WTC11 (cell line): Measurements from ENCODE around the gene CHTF8. TPM values are rescaled to one million over a fixed set of nuclear protein-coding genes. Genes with fewer than 3 reads are reported as not detected.

Source experiments
- ARID4B ChIP-seq: sonication (generic); formaldehyde crosslinking; IDR thresholded peaks from 2 replicates; pipeline ENCODE4 v1.8.0; 2023; ENCODE audit warnings: missing genetic modification reagents, mild to moderate bottlenecking, borderline replicate concordance
- CREB1 ChIP-seq: sonication (generic); formaldehyde crosslinking; IDR thresholded peaks from 2 replicates; pipeline ENCODE4 v1.8.0; 2023; ENCODE audit warnings: mild to moderate bottlenecking, missing genetic modification reagents
- E2F4 ChIP-seq: sonication (generic); formaldehyde crosslinking; IDR thresholded peaks from 2 replicates; pipeline ENCODE4 v1.8.1; 2022; ENCODE audit warnings: low read depth, mild to moderate bottlenecking, moderate library complexity, missing genetic modification reagents, borderline replicate concordance
- ERG ChIP-seq: fragments of 250-450 bp; sonication (Bioruptor Pico); IDR thresholded peaks from 2 replicates; pipeline ENCODE4 v1.8.0; 2021; ENCODE audit warnings: mild to moderate bottlenecking
- ETV6 ChIP-seq: sonication (generic); formaldehyde crosslinking; IDR thresholded peaks from 2 replicates; pipeline ENCODE4 v1.8.1; 2022; ENCODE audit warnings: mild to moderate bottlenecking, missing genetic modification reagents
- GRHL2 ChIP-seq: fragments of 250-450 bp; sonication (Bioruptor Pico); IDR thresholded peaks from 2 replicates; pipeline ENCODE4 v1.8.0; 2022; ENCODE audit warnings: mild to moderate bottlenecking, moderate library complexity; ENCODE audit not compliant: insufficient replicate concordance, severe bottlenecking
- KAT7 ChIP-seq: sonication (generic); formaldehyde crosslinking; IDR thresholded peaks from 2 replicates; pipeline ENCODE4 v1.8.1; 2023; ENCODE audit warnings: missing genetic modification reagents, mild to moderate bottlenecking, borderline replicate concordance
- MAX ChIP-seq: sonication (generic); formaldehyde crosslinking; IDR thresholded peaks from 2 replicates; pipeline ENCODE4 v1.8.0; 2022; ENCODE audit warnings: mild to moderate bottlenecking, missing genetic modification reagents
- MLX ChIP-seq: sonication (generic); formaldehyde crosslinking; IDR thresholded peaks from 2 replicates; pipeline ENCODE4 v1.8.1; 2023; ENCODE audit warnings: mild to moderate bottlenecking, missing genetic modification reagents, moderate library complexity
- NFYB ChIP-seq: sonication (generic); formaldehyde crosslinking; conservative IDR thresholded peaks from 2 replicates; pipeline ENCODE4 v1.8.0; 2022; ENCODE audit warnings: low read depth, missing genetic modification reagents
- RELA ChIP-seq: sonication (generic); formaldehyde crosslinking; IDR thresholded peaks from 2 replicates; pipeline ENCODE4 v1.8.1; 2022; ENCODE audit warnings: missing genetic modification reagents, mild to moderate bottlenecking, borderline replicate concordance
- SOX15 ChIP-seq: fragments of 250-450 bp; sonication (Bioruptor Pico); IDR thresholded peaks from 2 replicates; pipeline ENCODE4 v1.9.0; 2021; ENCODE audit warnings: mild to moderate bottlenecking
- SP1 ChIP-seq: sonication (generic); formaldehyde crosslinking; conservative IDR thresholded peaks from 2 replicates; pipeline ENCODE4 v1.8.1; 2022; ENCODE audit warnings: missing genetic modification reagents
- TCF7 ChIP-seq: sonication (generic); formaldehyde crosslinking; IDR thresholded peaks from 2 replicates; pipeline ENCODE4 v1.8.0; 2022; ENCODE audit warnings: mild to moderate bottlenecking, low read depth, missing genetic modification reagents, moderate library complexity
- TEAD1 ChIP-seq: sonication (generic); formaldehyde crosslinking; IDR thresholded peaks from 2 replicates; pipeline ENCODE4 v1.8.0; 2022; ENCODE audit warnings: mild to moderate bottlenecking, missing genetic modification reagents
- ZMAT4 ChIP-seq: fragments of 250-450 bp; sonication (Bioruptor Pico); IDR thresholded peaks from 2 replicates; pipeline ENCODE4 v1.9.0; 2021; ENCODE audit warnings: mild to moderate bottlenecking
- ZNF219 ChIP-seq: sonication (generic); formaldehyde crosslinking; IDR thresholded peaks from 2 replicates; pipeline ENCODE4 v1.8.0; 2023; ENCODE audit warnings: missing genetic modification reagents, mild to moderate bottlenecking, borderline replicate concordance
- ZNF232 ChIP-seq: sonication (generic); formaldehyde crosslinking; IDR thresholded peaks from 2 replicates; pipeline ENCODE4 v1.8.0; 2022; ENCODE audit warnings: mild to moderate bottlenecking, missing genetic modification reagents
- ZNF423 ChIP-seq: fragments of 250-450 bp; sonication (Bioruptor Pico); IDR thresholded peaks from 2 replicates; pipeline ENCODE4 v2.1.2; 2022; ENCODE audit warnings: mild to moderate bottlenecking, moderate library complexity
- ZNF532 ChIP-seq: fragments of 250-450 bp; sonication (Bioruptor Pico); IDR thresholded peaks from 2 replicates; pipeline ENCODE4 v1.9.0; 2021; ENCODE audit warnings: mild to moderate bottlenecking, borderline replicate concordance
- ZNF671 ChIP-seq: fragments of 250-450 bp; sonication (Bioruptor Pico); IDR thresholded peaks from 2 replicates; pipeline ENCODE4 v1.8.0; 2021; ENCODE audit warnings: mild to moderate bottlenecking
- ZSCAN18 ChIP-seq: fragments of 250-450 bp; sonication (Bioruptor Pico); IDR thresholded peaks from 2 replicates; pipeline ENCODE4 v2.1.2; 2022; ENCODE audit warnings: mild to moderate bottlenecking, moderate library complexity
- total RNA-seq: library from RNA; stranded (reverse); gene quantifications from 3 replicates; pipeline ENCODE4 v1.2.3, GENCODE V29; 2021

CHTF8 gene
- total RNA-seq, 1 experiment from 2014 or later = 115 TPM

GRCh38 chr16:69107316-69107962, 24.9 kb downstream of the CHTF8 start (continued):
- TF ChIP-seq ZSCAN18 (CRISPR knock-in tag) (no peak), ZNF423 (peak; percentile 69; the same call in 1 of the 2 replicates), ETV6 (CRISPR knock-in tag) (0 out of 2 replicates have a peak, but pooled peaks have one; percentile 4), ARID4B (CRISPR knock-in tag) (0 out of 2 replicates have a peak, but pooled peaks have one; percentile 20), RELA (CRISPR knock-in tag) (no peak), TCF7 (CRISPR knock-in tag) (peak; percentile 83), TEAD1 (CRISPR knock-in tag) (peak; percentile 74; the same call in 1 of the 2 replicates), SOX15 (no peak), E2F4 (CRISPR knock-in tag) (no peak), ZNF232 (peak; percentile 40; the same call in 1 of the 2 replicates), ZNF532 (CRISPR knock-in tag) (no peak), ZNF671 (CRISPR knock-in tag) (no peak), MAX (CRISPR knock-in tag) (peak; percentile 71; the same call in 1 of the 2 replicates), MLX (CRISPR knock-in tag) (no peak), ZNF219 (CRISPR knock-in tag) (no peak), NFYB (CRISPR knock-in tag) (no peak), GRHL2 (CRISPR knock-in tag) (no peak), SP1 (CRISPR knock-in tag) (peak; percentile 61), KAT7 (CRISPR knock-in tag) (no peak), ZMAT4 (CRISPR knock-in tag) (no peak), ERG (CRISPR knock-in tag) (no peak), CREB1 (CRISPR knock-in tag) (no peak)
